Epithelial cell of esophagus (primary cell): Measurements from ENCODE around the gene C16orf95.

Source experiments
- DNase-seq: peaks from one replicate; pipeline ENCODE4 v3.0.0; 2010; ENCODE audit warnings: low read depth
- H3K4me3 ChIP-seq: 2 replicates; pipeline ENCODE4 v1.5.1; 2011; ENCODE audit warnings: mild to moderate bottlenecking, low read length, control low read depth
- CTCF ChIP-seq: IDR thresholded peaks from 2 replicates; pipeline ENCODE4 v1.5.1; 2011; ENCODE audit warnings: low read depth, mild to moderate bottlenecking, low read length, control low read depth, inconsistent platforms; ENCODE audit not compliant: insufficient read depth; ENCODE audit errors: missing control alignments

Gene C16orf95

GRCh38 chr16:87312008-87312407 is 5.2 kb downstream of the C16orf95 start:
- no peak for DNase-seq
- H3K4me3 ChIP-seq = no peak overlapping the region
- TF ChIP-seq CTCF = no peak

GRCh38 chr16:87311387-87311786 is 5.8 kb downstream of the C16orf95 start:
- TF ChIP-seq CTCF = no peak
- no peak for DNase-seq
- H3K4me3 ChIP-seq = no peak overlapping the region

- TF ChIP-seq CTCF = no peak
- no peak for DNase-seq
- H3K4me3 ChIP-seq = no peak overlapping the region
Measured at GRCh38 chr16:87310610-87311009, 6.6 kb downstream of the C16orf95 start.

GRCh38 chr16:87309620-87310525 is 7.3 kb downstream of the C16orf95 start:
- H3K4me3 ChIP-seq = no peak overlapping the region
- TF ChIP-seq CTCF = no peak
- no peak for DNase-seq

GRCh38 chr16:87308826-87309225 is 8.4 kb downstream of the C16orf95 start:
- no peak for TF ChIP-seq CTCF
- H3K4me3 ChIP-seq = no peak overlapping the region
- DNase-seq = no peak

GRCh38 chr16:87306516-87306915 is 10.7 kb downstream of the C16orf95 start:
- DNase-seq = no peak
- no peak for TF ChIP-seq CTCF
- H3K4me3 ChIP-seq = no peak overlapping the region
